ENCODE data around the gene TMEM229B.

TMEM229B gene

DNA sequence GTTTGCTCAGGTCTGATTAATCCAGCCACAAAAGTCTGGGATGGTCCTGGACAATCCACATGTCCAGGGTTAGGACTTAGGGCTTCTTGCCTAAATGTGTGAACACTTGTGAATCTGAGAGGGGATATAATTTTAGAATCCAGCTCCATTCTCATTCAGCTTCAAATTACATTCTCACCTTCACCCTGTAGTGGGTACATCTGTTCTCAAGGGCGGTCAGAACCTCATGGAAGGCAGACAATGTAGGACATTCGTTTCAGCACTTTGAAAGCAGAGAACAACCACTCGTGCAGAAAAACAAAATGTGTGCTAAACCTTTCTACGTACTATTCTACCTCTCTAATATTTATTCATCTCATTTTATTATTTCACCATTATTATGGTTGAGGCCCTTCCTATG lies 1.2 kb downstream of the TMEM229B start:
- DNase-seq (ENCODE audit: low read depth in 3 of 3), result no peak

DNA sequence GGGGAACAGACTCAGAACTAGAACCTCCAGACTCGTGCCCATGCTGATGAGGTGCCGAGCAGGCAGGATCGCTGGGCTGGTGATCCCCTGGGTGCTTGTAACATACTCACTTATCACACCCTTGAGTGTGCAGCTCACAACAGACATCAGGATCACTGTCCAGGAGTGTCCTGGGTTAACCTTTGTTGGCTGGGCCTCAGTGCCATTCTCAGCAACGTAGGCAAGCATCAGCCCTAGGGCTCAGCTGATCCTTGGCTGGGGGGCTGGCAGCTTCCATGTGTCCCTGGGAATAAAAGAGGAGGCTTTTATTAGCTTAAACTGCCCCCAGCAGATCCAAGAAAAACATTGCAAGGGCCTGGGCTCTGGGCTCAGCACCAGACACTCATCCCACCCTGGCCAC lies 1.6 kb downstream of the TMEM229B start:
- DNase-seq (ENCODE audit: low read depth in 3 of 3), result no peak

DNA sequence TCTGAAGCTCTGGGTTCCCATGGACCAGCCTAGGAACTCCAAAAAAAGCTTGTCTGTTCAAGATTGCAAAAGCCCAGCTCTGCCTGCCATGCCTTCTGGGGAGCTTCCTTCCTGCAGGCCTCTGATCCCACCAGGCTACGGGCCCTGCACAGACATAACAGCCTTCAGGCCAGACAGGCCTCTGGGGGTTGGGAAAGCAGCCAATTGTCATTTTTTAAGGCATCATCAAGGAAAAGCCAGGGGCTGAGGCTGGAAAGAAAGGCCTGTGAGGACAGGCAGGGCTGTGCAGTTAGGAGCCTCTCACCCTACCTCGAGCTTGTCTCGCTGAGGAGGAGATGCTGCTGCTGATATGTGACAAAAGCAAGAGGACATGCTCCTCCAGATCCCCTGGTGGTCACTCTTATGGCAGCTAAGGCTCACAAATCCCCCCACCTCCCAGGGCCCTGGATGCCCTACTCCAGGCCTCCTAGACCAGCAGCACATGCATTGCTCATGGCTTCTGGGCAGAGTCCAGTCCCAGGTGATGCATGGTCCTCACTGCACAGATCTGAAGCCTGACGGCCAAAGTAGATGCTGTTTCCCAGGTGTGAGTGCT lies 2.9 kb downstream of the TMEM229B start:
- no peak for DNase-seq (ENCODE audit: low read depth in 3 of 3)

DNA sequence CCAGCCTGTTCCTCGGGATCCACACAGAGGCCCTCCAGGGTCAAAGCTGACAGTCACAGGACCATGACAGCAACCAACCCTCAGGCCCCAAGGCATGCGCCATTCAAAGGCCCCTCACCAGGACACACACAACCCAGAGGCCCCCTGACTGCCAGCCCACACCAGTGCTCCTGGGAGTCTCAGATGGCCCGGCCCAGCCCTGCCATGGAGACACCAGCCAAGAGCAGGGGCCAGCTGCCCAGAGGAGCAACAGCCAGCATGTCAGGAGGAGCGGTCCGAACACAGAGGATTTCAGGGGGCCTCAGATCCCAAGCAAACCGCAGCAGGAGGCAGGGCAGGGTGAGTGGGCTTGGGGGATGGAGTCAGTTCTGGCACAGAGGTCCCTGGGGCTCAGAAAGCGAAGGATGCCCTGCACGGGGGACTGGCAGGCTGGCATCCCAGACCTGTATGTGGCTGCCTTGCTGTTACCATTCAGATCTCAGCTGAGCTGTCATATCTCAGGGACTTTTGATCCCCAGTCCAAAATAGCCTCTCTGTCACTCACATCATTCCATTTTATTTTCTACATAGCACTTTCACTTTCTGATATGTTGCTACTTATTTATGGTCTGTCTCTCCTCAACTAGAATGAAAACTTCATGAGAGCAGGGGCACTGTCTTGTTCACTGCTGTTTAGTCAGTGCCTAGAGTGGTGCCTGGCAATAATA lies 4.8 kb downstream of the TMEM229B start:
- DNase-seq (ENCODE audit: low read depth in 3 of 3), result no peak

DNA sequence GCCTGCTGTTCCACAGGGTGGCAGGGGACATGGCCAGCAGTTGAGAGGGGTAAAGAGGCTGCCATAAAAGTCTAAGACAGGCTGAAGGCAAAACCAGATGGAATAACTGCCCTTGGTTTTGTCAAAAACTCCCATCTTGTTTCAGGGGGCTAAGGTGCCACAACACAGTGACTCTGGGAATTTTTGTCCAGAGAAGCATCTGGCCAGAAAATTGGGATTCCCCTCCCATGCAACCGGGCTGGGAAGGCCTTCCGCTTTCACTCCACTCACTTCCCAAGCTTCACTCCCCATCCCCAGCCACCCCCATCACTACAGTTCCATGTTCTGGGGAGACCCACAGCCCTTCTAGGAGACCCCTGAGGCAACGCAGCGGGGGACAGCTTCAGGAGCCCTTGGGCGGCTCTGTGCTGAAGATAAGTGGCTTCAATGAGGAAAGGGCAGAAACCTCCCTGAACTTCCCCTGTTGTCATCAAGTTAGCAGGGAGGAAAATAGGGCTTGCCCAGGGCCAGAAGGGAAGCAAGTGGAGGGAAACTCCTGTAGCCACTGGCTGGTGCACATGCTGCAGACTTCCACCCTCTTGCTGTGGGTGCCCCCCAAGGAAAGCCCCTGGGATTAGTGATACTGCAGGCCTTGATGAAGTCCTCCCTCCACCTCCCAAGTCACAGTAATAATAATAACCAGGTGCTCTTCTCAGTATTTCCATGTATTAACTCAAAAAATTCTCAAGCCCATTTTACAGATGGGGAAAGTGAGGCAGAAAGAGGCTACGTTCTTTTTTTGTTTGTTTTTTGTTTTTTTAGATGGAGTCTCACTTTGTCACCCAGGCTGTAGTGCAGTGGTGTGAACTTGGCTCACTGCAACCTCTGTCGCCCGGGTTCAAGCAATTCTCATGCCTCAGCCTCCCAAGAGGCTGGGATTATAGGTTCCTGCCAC lies 6.0 kb downstream of the TMEM229B start:
- no peak for DNase-seq (ENCODE audit: low read depth in 3 of 3)

DNA sequence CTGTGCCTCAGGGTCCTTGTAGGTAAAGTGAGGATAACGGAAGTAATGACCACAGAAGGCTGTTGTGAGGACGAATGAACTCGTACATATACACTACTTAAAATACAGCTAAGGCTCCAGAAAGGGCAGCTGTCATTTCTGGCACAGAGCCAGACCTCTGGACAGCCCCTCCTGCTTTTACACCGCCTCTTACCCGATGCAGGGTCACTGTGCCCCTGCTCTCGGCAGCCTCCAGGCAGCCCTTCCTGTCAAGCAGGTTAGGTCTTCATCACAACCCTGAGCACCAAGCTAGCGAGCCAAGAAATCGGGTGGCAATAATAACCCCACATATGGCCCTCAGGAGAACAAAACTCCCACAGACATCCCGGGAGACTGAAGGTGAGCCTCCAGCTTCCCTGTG lies 8.5 kb downstream of the TMEM229B start:
- DNase-seq (ENCODE audit: low read depth in 3 of 3), result no peak

DNA sequence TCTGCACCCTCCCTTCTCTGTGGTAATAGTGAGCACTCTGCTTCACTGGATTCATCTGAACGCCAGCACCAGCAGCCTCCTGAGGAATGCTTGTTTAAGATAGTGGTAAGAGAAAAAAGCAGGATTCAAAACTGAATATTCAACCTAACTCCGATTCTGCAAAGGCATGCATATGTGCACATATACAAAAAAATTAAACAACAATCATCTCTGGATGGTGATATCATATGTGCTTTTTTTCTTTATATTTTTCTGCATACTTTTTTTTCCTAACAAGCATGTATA lies 9.8 kb downstream of the TMEM229B start:
- no peak for DNase-seq (ENCODE audit: low read depth in 3 of 3)

DNA sequence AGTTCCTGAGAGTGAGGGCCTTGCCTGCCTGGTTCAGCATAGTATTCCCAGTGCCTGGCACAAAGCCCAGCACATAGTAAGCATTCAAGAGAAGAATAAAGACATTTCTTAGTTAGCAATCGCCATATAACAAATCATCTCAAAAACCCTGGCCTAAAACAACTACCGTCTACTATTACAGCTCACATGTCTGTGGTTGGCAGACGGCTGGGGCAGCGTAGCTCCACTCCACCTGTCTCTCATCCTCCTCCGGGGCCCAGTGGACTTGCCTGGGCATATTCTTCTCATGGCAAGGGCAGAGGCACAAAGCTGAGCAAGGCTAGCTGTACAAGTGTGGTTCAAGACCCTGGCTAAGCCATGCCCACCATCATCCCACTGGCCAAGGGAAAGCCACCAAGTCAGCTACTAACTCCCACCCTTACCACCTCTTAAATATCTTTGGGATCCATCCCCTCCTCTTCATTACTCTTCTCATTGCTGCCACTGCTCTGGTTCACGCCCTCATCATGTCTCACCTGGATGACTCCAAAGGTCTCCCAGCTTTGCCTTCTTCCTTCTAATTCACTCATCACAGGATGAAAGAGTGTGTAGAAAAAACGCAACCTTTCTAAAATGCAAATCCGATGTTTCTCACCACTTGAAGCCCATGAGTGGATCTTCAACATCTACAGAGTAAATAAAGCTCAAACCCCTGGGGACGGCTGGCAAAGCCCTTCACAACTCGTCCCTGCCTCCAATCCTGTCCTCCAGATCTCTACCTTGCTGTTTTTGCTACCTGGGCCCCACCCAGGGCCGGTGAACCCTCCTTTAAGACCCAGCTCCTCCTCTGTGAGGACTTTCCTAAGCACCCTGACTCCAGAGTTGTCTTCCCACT lies 10.4 kb downstream of the TMEM229B start:
- no peak for DNase-seq (ENCODE audit: low read depth in 3 of 3)

DNA sequence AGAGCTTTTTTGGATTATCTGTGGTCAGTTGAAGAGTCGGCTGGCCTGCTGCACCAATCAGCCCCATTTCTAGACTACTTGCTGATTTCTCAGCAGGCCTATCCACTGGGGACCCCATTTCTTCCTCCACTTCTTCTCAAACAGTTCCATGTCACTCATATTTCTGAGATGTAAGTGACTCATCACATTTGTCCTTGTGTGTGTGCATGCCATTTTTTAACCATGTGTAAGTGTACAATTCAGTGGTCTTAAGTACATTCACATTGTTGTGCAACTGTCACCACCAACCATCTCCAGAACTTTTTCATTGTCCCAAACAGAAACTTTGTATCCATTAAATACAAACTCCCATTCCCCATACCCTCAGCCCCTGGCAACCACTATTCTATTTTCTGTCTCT lies 14.2 kb downstream of the TMEM229B start:
- DNase-seq (ENCODE audit: low read depth in 3 of 3), result no peak

DNA sequence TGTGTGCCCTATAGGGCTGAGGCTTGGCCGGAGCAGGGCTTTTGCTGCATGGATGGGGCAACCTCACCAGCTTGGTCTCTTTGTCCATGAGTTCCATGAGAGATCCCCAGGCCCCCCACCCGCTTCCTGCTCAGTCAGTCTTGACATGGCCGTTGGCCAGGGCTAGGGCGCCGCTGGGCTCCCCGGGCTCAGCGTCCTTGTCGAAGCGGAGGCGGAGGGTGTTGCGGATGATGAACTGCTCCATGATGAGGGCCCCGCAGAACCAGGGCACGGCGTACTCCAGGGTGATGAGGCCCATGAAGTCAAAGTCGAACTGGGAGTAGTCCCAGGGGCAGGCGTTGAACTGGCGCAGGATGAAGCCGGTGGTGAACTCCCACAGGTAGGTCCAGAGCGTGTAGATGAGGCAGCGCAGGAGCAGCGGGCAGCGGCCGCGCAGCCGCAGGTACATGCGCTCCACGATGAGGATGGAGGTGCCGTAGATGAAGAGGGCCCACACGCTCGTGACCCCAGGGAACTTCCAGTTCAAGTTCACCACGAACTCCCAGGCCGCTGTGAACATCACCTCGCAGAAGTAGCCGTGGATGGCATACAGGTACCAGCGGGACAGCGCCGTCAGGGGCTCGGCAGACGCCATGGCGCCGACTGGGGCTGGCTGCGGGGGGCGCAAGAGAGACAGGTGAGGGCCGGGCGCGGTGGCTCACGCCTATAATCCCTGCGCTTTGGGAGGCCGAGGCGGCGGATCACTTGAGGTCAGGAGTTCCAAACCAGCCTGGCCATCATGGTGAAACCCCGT lies 15.0 kb downstream of the TMEM229B start:
- no peak for DNase-seq (ENCODE audit: low read depth in 3 of 3)

DNA sequence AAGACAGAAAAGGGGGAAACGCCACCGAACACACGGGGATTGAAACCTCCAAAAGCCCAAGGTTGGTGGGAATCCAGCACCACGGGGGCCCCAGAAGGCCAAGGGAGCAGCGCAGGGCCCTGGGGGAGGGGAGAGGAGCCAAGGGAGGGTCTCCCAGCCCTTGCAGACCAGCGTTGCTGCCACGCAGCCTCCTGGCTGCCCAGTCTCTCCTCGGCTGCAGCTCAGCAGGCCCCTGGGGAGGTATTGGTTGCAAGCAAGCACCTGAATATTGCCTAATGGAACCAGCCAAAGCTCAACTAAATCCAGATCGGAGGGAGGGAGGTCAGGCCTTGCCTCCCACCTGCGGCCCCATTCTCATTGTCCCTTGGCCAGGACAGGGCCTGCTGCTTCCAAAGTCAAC lies 15.8 kb downstream of the TMEM229B start:
- no peak for DNase-seq (ENCODE audit: low read depth in 3 of 3)

DNA sequence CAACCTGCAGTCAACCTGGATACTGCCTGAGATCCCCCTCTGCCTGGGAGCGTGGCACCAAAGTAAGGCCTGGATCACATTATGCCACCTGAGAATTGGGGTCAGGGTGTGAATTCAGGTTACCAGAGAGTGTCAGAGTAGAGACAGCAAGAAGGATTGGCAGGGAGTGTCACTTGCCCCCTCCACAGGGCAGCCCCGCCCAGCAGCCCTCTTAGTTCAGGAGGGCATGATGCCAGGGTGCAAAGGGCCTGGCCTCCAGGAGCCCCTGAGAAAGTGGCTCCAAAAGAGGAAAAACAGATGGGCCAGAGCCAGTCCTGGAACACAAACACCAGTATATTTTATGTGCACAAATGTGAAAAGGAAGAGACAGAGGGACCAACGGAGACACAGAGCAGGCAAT lies 18.6 kb downstream of the TMEM229B start:
- no peak for DNase-seq (ENCODE audit: low read depth in 3 of 3)

DNA sequence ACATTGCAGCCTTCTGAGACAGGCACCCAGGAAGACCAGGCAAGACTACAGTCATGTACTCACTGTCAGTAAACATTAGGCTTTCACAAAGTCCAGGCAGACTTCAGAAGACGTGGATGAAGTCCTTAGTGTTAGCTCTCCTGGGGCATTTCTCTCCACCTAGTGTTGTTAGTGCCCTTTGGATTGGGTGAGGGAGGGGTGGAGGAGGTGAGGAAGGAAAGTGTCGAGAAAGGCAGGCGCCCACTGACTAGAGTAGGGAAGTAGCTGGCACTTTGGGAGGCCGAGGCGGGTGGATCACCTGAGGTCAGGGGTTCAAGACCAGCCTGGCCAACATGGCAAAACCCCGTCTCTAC lies 20.2 kb downstream of the TMEM229B start:
- DNase-seq (ENCODE audit: low read depth in 3 of 3), result no peak

DNA sequence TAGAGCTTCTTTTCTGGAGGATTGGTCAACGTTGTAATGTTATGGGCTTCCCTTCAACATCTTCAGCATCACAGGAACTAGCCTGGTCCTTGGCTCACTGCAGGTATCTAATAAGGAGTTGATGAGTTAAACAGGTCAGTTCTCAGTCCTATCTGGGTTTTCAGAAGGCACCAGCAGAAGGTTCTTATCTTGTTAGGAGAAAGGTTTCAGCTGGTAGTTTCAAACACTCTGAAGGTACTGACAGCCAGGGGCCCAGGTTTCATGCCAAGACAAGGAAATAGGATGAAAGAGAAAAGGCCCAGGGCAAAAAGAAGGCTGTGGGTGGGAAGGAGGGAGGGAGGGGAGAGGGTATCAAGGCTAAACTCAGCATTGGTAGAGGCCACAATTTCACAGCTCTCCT lies 21.4 kb downstream of the TMEM229B start:
- no peak for DNase-seq (ENCODE audit: low read depth in 3 of 3)

DNA sequence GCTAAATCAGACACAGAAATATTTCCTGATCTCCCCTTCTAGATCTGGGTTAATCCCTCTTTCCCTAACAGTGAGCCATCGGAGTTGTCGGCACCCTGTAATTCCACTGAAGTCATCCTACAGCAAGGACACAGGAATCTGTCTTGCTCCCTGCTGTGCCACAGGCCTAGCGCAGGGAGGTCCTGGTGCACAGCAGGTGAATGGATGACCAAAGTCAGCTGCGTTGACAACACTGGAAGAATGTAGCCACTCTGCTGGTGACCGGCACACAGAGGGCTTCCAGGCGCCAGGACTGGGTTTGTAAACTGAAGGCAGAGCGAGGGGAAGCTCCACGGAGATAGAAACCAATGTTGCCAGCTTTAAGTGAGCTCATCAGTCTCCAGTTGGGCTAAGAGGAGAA lies 23.6 kb downstream of the TMEM229B start:
- no peak for DNase-seq (ENCODE audit: low read depth in 3 of 3)

DNA sequence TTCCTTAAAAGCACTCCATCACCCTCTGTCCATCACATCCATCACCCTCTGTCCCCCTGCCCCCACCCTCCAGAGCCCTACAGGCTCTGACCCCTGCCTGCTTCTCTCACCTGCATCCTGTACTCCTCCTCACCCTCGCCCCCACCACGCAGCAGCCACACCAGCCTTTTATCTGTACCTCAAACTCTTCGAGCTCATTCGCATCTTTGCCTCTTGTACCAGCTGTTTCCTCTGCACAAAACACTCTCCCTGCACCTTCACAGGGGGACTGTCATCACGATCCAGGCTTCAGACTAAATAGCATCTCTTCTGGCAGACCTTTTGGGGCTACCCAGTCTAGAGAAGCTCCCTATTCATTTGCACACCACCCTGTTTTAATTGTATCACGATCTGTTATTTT lies 24.1 kb downstream of the TMEM229B start:
- DNase-seq (ENCODE audit: low read depth in 3 of 3), result no peak

DNA sequence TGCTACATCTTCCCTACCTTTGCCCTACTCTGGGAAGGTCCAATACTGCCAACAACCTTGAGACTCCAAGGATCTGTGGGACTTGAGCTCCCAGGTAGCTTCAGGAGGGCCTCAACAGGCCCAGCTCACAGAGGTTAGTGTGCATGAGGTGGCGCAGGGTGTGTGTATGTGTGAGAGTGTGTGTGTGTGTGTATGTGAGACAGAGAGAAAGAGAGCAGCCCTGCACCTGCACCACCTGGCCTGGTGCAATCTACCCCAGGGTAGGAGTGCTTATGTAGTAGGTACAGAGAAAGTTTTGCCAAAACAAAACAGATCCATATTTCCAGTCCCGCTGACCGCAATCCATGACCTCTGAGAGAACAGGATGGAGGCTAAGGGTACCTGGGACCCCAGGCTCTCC lies 24.6 kb downstream of the TMEM229B start:
- no peak for DNase-seq (ENCODE audit: low read depth in 3 of 3)

DNA sequence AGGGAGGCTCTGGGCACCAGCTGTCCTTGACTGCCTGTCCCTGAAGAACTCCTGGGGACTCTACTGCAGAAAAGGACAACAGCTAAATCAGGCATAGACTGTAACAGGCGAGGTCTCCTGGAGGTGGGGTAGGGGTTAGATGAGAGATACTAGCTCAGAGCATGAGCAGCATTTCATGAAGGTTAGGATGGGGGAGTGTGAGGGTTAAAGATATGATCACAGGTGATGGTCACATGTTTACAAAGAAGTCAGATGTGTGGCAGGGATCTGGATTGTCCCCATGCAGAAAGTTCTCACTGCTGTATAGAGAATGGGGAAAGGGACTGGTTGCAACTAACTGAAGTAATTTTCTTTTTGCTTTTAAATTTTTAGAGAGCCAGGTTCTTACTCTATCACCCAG lies 26.5 kb downstream of the TMEM229B start:
- DNase-seq (ENCODE audit: low read depth in 3 of 3), result no peak

DNA sequence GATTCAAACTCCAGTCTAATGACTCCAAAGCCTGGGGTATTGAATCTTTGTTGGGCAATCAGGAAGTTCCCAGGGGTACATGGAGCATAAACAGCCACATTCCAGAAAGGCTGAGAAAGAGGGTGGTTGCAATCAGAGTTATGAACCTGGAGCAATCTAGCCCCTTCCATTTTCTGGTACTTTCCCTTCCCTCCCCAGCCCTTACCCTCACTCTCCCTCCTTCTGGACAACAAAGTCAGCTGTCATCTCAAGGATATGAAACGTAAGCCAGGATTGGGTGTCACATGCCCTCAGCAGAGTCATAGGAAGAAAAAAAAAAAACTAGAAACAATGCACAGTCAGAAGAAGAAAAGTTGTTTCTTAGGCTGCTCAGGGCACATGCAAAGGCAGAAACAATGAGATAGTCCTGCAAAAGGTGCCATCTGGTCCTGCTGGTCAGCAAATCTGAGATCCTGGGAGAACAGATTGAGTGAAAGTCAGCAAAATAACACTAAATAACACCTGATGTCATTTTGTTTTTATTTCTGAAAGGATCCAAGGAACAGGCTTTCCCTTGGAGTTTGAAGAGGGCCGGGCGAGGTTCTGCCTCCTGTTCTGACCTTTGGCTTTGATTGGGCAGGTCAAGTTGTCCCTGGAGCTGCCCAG lies 27.1 kb downstream of the TMEM229B start:
- DNase-seq (ENCODE audit: low read depth in 3 of 3), result no peak

DNA sequence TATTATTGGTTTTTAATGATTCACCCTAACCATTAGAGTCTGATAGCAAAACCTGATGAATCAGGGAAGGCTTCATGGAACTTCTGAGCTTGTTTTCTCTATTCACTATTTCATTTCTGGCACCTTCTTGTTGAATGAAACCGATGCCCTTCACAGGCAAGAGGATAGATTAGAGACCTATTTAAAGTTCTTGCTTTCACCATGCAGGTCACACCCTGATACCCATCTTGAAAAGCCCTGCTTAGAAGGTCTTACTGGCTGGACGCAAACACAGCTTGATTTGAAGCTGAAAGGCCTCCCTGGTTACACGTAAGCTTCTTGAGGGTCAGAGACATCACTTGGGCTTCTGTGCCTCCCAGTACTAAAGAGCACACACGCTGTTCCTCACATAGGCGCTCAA lies 29.2 kb downstream of the TMEM229B start:
- DNase-seq (ENCODE audit: low read depth in 3 of 3), result no peak

DNA sequence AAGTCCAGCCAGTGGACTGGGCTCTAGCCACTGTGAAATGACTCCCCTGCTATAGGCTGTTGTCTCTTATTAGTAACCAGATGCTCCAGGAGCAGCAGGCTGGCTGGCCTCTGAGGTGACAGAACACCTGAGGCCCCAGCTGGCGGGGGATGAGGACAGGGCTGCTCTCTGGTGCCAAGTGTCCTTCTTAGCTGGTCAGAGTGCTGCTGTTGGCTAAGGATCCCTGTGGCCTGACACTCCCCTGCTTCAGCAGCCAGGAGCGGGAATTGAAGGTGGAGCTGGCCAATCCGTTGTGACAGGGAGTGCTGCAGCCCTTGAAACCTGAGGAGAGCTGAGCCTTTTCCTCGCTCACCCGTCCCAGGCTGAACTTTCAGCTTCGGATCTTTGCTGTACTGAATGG lies 30.7 kb downstream of the TMEM229B start:
- DNase-seq (ENCODE audit: low read depth in 3 of 3), result no peak

Measured in stimulated activated CD4-positive, alpha-beta T cell treated with anti-CD3 and anti-CD28 coated beads, TNF-alpha, amount 100 ng/mL, for 24 hours (primary cell).